ENCODE measurements around the gene TNFRSF4.

DNA sequence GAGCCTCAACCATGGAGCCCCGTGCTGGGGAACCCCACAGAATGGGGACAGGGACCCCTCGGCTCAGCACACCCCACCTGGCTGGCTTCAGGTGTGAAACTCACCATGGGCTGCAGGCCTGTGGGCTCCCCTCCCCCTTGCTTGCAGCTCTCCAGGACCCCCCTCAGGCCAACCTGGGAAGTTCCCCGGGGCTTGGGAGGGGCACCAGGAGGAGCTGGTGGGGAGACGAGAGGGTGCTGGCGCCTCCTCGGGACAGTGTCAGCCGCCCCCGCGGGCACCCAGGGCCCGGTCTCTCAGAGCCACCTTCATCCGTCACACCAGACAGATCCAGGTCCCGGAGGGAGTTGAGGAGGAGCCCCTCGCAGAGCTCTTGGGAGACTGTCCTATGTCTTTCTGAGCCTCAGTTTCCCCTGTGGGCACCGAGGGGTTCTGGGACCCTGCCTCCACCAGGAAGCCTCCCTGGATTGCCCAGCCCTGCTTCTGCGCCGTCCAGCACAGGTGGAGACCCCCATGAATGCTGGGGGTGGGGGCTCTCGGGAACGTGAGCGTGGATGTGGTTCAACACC lies 6.9 kb downstream of the TNFRSF4 start:
- no peak for TF ChIP-seq POLR2A (IDR thresholded peaks at IDR 0.05; ENCODE audit: low read length)
- TF ChIP-seq EP300 (IDR thresholded peaks at IDR 0.05) = no peak
- no peak for TF ChIP-seq CTCF (IDR thresholded peaks at IDR 0.05)
- no peak for TF ChIP-seq RCOR1 (IDR thresholded peaks at IDR 0.05; ENCODE audit: low read depth, low read length)
- no peak for TF ChIP-seq TP53 (CRISPR knock-in tag; IDR thresholded peaks at IDR 0.05)
- TF ChIP-seq MAX (IDR thresholded peaks at IDR 0.05) = no peak
- TF ChIP-seq E2F6 (IDR thresholded peaks at IDR 0.05; ENCODE audit: borderline replicate concordance, low read depth) = no peak
- no peak for TF ChIP-seq CEBPB (IDR thresholded peaks at IDR 0.05)
- no peak for TF ChIP-seq CBX2 (IDR thresholded peaks at IDR 0.05; ENCODE audit: borderline replicate concordance, low read depth)
- TF ChIP-seq, protein P1, sequence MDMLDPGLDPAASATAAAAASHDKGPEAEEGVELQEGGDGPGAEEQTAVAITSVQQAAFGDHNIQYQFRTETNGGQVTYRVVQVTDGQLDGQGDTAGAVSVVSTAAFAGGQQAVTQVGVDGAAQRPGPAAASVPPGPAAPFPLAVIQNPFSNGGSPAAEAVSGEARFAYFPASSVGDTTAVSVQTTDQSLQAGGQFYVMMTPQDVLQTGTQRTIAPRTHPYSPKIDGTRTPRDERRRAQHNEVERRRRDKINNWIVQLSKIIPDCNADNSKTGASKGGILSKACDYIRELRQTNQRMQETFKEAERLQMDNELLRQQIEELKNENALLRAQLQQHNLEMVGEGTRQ (IDR thresholded peaks at IDR 0.05) = no peak
- TF ChIP-seq RFX5 (IDR thresholded peaks at IDR 0.05) = no peak
- TF ChIP-seq NR3C1 (IDR thresholded peaks at IDR 0.05) = no peak

All from A549 (cell line).